Common myeloid progenitor, CD34-positive (primary cell): ENCODE results near the gene SLC27A5.

Source experiments
- CTCF ChIA-PET: fragments of 350-600 bp; sonication (Branson Sonifier 250); formaldehyde crosslinking; loops from one replicate; lab custom pipeline; 2021; ENCODE audit warnings: antibody characterized with exemption; lab: Charles Lee
- POLR2A ChIA-PET: fragments of 350-600 bp; sonication (Branson Sonifier 250); formaldehyde crosslinking; loops from one replicate; lab custom pipeline; 2021; ENCODE audit warnings: antibody characterized with exemption; lab: Charles Lee
- DNase-seq, 3 donors: peaks; one replicate each; pipeline versions ENCODE4 v3.0.0 to v3.0.0-alpha.2; 2013
- H3K27ac ChIP-seq, 2 experiments: 1 replicate in 1 of 2; 2 replicates in 1 of 2; pipeline ENCODE4 v1.7.0; 2013; ENCODE audit warnings: inconsistent platforms in 2 of 2, low read length in 2 of 2, mild to moderate bottlenecking in 2 of 2, low read depth in 1 of 2, moderate library complexity in 1 of 2; ENCODE audit not compliant: severe bottlenecking in 2 of 2, insufficient read depth in 1 of 2, poor library complexity in 1 of 2
- H3K27me3 ChIP-seq, 5 experiments: replicated peaks in 2 of 5; 1 replicate in 3 of 5; 2 replicates in 2 of 5; pipeline versions ENCODE4 v1.6.1 to v1.7.0; 2013; ENCODE audit warnings: low read length in 4 of 5, mild to moderate bottlenecking in 2 of 5, moderate library complexity in 2 of 5, inconsistent platforms in 1 of 5; ENCODE audit not compliant: insufficient read depth in 5 of 5, control insufficient read depth in 4 of 5
- H3K36me3 ChIP-seq, 4 experiments: 1 replicate in 2 of 4; 2 replicates in 2 of 4; pipeline versions ENCODE4 v1.6.1 to v1.7.0; 2013; ENCODE audit warnings: low read length in 3 of 4, control low read depth in 1 of 4, mild to moderate bottlenecking in 1 of 4; ENCODE audit not compliant: control insufficient read depth in 4 of 4, insufficient read depth in 4 of 4
- H3K4me1 ChIP-seq, 4 experiments: 1 replicate in 3 of 4; 2 replicates in 1 of 4; pipeline versions ENCODE4 v1.6.1 to v1.7.1; 2013; ENCODE audit warnings: low read length in 3 of 4, mild to moderate bottlenecking in 3 of 4, control low read depth in 1 of 4, inconsistent platforms in 1 of 4, moderate library complexity in 1 of 4; ENCODE audit not compliant: control insufficient read depth in 4 of 4, insufficient read depth in 4 of 4; ENCODE audit errors: control extremely low read depth in 1 of 4
- H3K4me3 ChIP-seq, 7 experiments: 1 replicate in 4 of 7; 2 replicates in 3 of 7; pipeline versions ENCODE4 v1.5.1 to v1.7.0; 2013; ENCODE audit warnings: mild to moderate bottlenecking in 7 of 7, low read length in 6 of 7, moderate library complexity in 6 of 7, inconsistent platforms in 2 of 7, low read depth in 2 of 7, control low read depth in 1 of 7; ENCODE audit not compliant: insufficient read depth in 4 of 7, control insufficient read depth in 1 of 7; ENCODE audit errors: extremely low read depth in 1 of 7
- H3K9me3 ChIP-seq, 5 experiments: 1 replicate in 4 of 5; 2 replicates in 1 of 5; pipeline versions ENCODE4 v1.6.1 to v1.7.1; 2013; ENCODE audit warnings: low read length in 4 of 5, mild to moderate bottlenecking in 2 of 5, inconsistent platforms in 1 of 5, low read depth in 1 of 5, moderate library complexity in 1 of 5; ENCODE audit not compliant: control insufficient read depth in 4 of 5, insufficient read depth in 2 of 5; ENCODE audit errors: control extremely low read depth in 1 of 5
- WGBS: methylation state at CpG from one replicate; pipeline ENCODE4 v1.1.5; 2013; ENCODE audit not compliant: insufficient coverage; 5-methylcytosine and 5-hydroxymethylcytosine counted together

Gene SLC27A5

DNA sequence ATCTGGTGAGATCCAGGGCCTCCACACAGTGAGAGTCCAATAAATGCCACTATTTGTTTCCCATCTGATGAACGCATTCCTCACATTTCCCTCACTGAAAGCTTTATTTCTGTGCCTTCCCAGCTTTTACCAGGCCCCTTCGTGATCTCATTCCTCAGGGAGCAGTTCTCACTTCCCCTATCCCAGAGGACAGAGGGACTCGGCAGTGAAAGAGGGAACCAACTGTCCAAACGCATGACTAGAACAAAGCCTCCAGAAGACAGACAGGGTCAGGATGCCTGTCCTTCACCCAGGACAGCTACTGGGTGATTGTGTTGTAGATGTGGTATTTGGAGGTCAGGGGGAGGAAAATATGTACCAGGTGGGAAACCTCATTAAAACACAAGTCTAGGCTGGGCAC lies 9.9 kb upstream of the SLC27A5 start:
- Histone ChIP-seq H3K9me3 (no peaks in the 10 kb centered on the region), H3K27ac (no peak overlapping the region), H3K4me1 (peaks cover 0 to 30% (median 28%) of the 10 kb centered on the region in 4 experiments), H3K4me3 (peak overlapping the region in 1 of 7 experiments; percentile 7), H3K27me3 (no peaks in the 10 kb centered on the region), H3K36me3 (peaks cover 0 to 9% (median 7%) of the 10 kb centered on the region in 4 experiments)
- CTCF ChIA-PET: interaction anchor here (0.8 to 8.8 kb wide), 8 partner anchors 12 to 56 kb away, joined by 3 to 139 read pairs (median 19); partner anchors contain the start of genes CHMP2A, TRIM28 and UBE2M
- POLR2A ChIA-PET: no interaction called here
- 87% methylated on average over 3 of the region's 4 CpGs for WGBS
- no peak for DNase-seq

- Histone ChIP-seq H3K27ac (peak overlapping the region; percentile 82 to 91), H3K4me3 (peak overlapping the region; percentile 77 to 94 (median 83)), H3K4me1 (peaks cover 0 to 32% (median 29%) of the 10 kb centered on the region in 4 experiments), H3K9me3 (no peaks in the 10 kb centered on the region), H3K36me3 (peaks cover 0 to 23% (median 16%) of the 10 kb centered on the region in 4 experiments), H3K27me3 (no peaks in the 10 kb centered on the region)
- no CpG with 5 or more reads among the region's 7 CpGs for whole genome bisulfite sequencing
- ChIA-PET POLR2A (interaction anchor here (1.2 to 2.0 kb wide), 6 partner anchors 12 to 55 kb away, joined by 4 to 24 read pairs (median 8); partner anchors contain the start of genes CHMP2A, TRIM28 and UBE2M), CTCF (interaction anchor here (1.0 to 8.8 kb wide), 15 partner anchors 10 to 64 kb away, joined by 3 to 139 read pairs (median 13); partner anchors contain the start of genes CHMP2A, MZF1, TRIM28 and UBE2M)
- DNase-seq: no peak
Measured at GRCh38 chr19:58520257-58520599, 8.4 kb upstream of the SLC27A5 start.

GRCh38 chr19:58519355-58520256 lies 7.8 kb upstream of the SLC27A5 start, which contains the start of gene ZBTB45:
Gene ZBTB45, minus strand, starts transcription at chr19:58519810. Its CDS starts 2,137 bp downstream, at chr19:58517673.
- Histone ChIP-seq H3K4me1 (peaks cover 0 to 35% (median 31%) of the 10 kb centered on the region in 4 experiments), H3K36me3 (peaks cover 0 to 23% (median 17%) of the 10 kb centered on the region in 4 experiments), H3K4me3 (peak within 1 kb of the TSS; percentile 77 to 94 (median 83)), H3K27me3 (no peaks in the 10 kb centered on the region), H3K27ac (peak within 1 kb of the TSS; percentile 82 to 91), H3K9me3 (no peaks in the 10 kb centered on the region)
- DNase-seq: peak; percentile 97
- under 1% methylated on average over 80 of the region's 87 CpGs for WGBS
- POLR2A ChIA-PET: interaction anchor here (1.0 to 2.0 kb wide), 8 partner anchors 12 to 157 kb away, joined by 4 to 24 read pairs (median 6); partner anchors contain the start of genes CHMP2A, TRIM28, UBE2M and ZNF497
- CTCF ChIA-PET: interaction anchor here (1.0 to 8.8 kb wide), 16 partner anchors 10 to 65 kb away, joined by 3 to 139 read pairs (median 12); partner anchors contain the start of genes CHMP2A, MZF1, TRIM28 and UBE2M

- CTCF ChIA-PET: interaction anchor here (1.3 to 8.8 kb wide), 8 partner anchors 15 to 65 kb away, joined by 3 to 139 read pairs (median 30); partner anchors contain the start of genes CHMP2A and UBE2M
Measured at GRCh38 chr19:58519087-58519354, 7.2 kb upstream of the SLC27A5 start.

GRCh38 chr19:58518256-58519086 lies 6.7 kb upstream of the SLC27A5 start:
- peak overlapping the region; percentile 77 to 94 (median 83) for H3K4me3 ChIP-seq
- H3K4me1 ChIP-seq: peaks cover 0 to 45% (median 40%) of the 10 kb centered on the region in 4 experiments
- WGBS: 6% methylated on average over 18 of the region's 22 CpGs
- peak in 2 of 3 donors; percentile 30 to 31 for DNase-seq
- H3K36me3 ChIP-seq: peaks cover 0 to 23% (median 17%) of the 10 kb centered on the region in 4 experiments
- ChIA-PET CTCF (interaction anchor here (1.3 to 8.8 kb wide), 10 partner anchors 9 to 66 kb away, joined by 3 to 139 read pairs (median 20); partner anchors contain the start of genes CHMP2A and UBE2M), POLR2A (interaction anchor here (0.8 to 1.0 kb wide), 3 partner anchors 25 to 156 kb away, joined by 4 to 5 read pairs (median 4); partner anchors contain the start of genes TRIM28 and ZNF497)
- H3K27me3 ChIP-seq: no peaks in the 10 kb centered on the region
- H3K9me3 ChIP-seq: no peaks in the 10 kb centered on the region
- peak overlapping the region; percentile 82 to 91 for H3K27ac ChIP-seq

More at GRCh38 chr19:58519087-58519354, 7.2 kb upstream of the SLC27A5 start:
- Histone ChIP-seq H3K4me1 (peaks cover 0 to 40% (median 35%) of the 10 kb centered on the region in 4 experiments), H3K9me3 (no peaks in the 10 kb centered on the region), H3K27me3 (no peaks in the 10 kb centered on the region), H3K36me3 (peaks cover 0 to 23% (median 17%) of the 10 kb centered on the region in 4 experiments), H3K27ac (peak overlapping the region; percentile 82 to 91), H3K4me3 (peak overlapping the region; percentile 77 to 94 (median 83))
- whole genome bisulfite sequencing: 0% methylated on average over 11 of the region's 14 CpGs
- POLR2A ChIA-PET: interaction anchor here (1.0 to 1.6 kb wide), 3 partner anchors 36 to 157 kb away, joined by 4 to 24 read pairs (median 5); partner anchors contain the start of genes CHMP2A and ZNF497
- DNase-seq: peak; percentile 73 to 84 (median 84)
